ENCODE data around the gene CASP10.
"Not testable (repeated sequence)": the region's sequence is repeated elsewhere in the genome, so short reads cannot be mapped to it uniquely, and the experiment has no call there.

The CASP10 gene

GRCh38 chr2:201158111-201158929 is 24.6 kb upstream of the CASP10 start:
- no peak overlapping the region for H3K27ac ChIP-seq (ENCODE audit: low read length)
- no peaks in the 10 kb centered on the region for H3K27me3 ChIP-seq (ENCODE audit: control insufficient read depth, insufficient read depth, low read length)
- no peaks in the 10 kb centered on the region for H3K36me3 ChIP-seq (ENCODE audit: control insufficient read depth, low read depth, low read length)
- no peak overlapping the region for H3K4me3 ChIP-seq (ENCODE audit: low read length)
- peaks cover 7% of the 10 kb centered on the region for H3K4me1 ChIP-seq (ENCODE audit: control insufficient read depth, low read depth, low read length)
- no peak overlapping the region for H3K9ac ChIP-seq (ENCODE audit: low read length)
- no peaks in the 10 kb centered on the region for H3K9me3 ChIP-seq (ENCODE audit: control insufficient read depth, low read depth, low read length)

- no peak overlapping the region for H3K4me3 ChIP-seq (ENCODE audit: low read length)
- no peaks in the 10 kb centered on the region for H3K9me3 ChIP-seq (ENCODE audit: control insufficient read depth, low read depth, low read length)
- H3K4me1 ChIP-seq (ENCODE audit: control insufficient read depth, low read depth, low read length), result no peaks in the 10 kb centered on the region
- H3K36me3 ChIP-seq (ENCODE audit: control insufficient read depth, low read depth, low read length), result no peaks in the 10 kb centered on the region
- no peaks in the 10 kb centered on the region for H3K27me3 ChIP-seq (ENCODE audit: control insufficient read depth, insufficient read depth, low read length)
- H3K27ac ChIP-seq (ENCODE audit: low read length), result no peak overlapping the region
- H3K9ac ChIP-seq (ENCODE audit: low read length), result no peak overlapping the region
These were observed 18.8 kb upstream of the CASP10 start for GRCh38 chr2:201164166-201164565.

DNA sequence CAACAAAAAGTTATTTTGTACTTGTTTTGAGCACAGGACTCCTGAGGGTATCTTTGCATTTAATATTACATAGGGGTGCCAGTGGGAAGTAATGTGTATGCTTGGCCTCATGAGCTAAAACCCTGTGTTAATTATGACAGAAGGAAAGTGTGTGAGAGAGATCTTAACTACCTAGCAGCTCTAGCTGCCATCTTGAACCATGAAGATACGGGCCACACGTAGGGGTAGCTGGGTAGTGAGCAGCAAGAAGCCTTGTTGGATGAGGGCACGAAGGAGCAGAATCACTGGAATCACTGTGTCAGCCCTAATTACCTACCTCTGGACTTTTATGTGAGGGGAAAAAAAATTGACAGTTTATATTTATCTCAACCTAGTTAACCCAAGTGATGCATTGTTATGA is 15.4 kb upstream of the CASP10 start:
- no peaks in the 10 kb centered on the region for H3K4me1 ChIP-seq (ENCODE audit: control insufficient read depth, low read depth, low read length)

DNA sequence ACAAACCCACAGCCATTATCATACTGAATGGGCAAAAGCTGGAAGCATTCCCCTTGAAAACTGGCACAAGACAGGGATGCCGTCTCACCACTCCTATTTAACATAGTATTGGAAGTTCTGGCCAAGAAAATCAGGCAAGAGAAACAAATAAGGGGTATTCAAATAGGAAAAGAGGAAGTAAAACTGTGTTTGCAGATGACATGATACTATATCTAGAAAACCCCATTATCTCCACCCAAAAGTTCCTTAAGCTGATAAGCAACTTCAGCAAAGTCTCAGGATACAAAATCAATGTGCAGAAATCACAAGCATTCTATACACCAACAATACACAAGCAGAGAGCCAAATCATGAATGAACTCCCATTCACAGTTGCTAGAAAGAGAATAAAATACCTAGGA is 14.4 kb upstream of the CASP10 start:
- H3K4me1 ChIP-seq (ENCODE audit: control insufficient read depth, low read depth, low read length); H3K27ac ChIP-seq (ENCODE audit: low read length); H3K36me3 ChIP-seq (ENCODE audit: control insufficient read depth, low read depth, low read length); H3K27me3 ChIP-seq (ENCODE audit: control insufficient read depth, insufficient read depth, low read length); H3K9me3 ChIP-seq (ENCODE audit: control insufficient read depth, low read depth, low read length); H3K9ac ChIP-seq (ENCODE audit: low read length); H3K4me3 ChIP-seq (ENCODE audit: low read length): not testable (repeated sequence)

More for the DNA sequence above, 15.4 kb upstream of the CASP10 start:
- Histone ChIP-seq H3K9ac (ENCODE audit: low read length) (no peak overlapping the region), H3K36me3 (ENCODE audit: control insufficient read depth, low read depth, low read length) (no peaks in the 10 kb centered on the region), H3K4me3 (ENCODE audit: low read length) (no peak overlapping the region), H3K9me3 (ENCODE audit: control insufficient read depth, low read depth, low read length) (no peaks in the 10 kb centered on the region), H3K27ac (ENCODE audit: low read length) (no peak overlapping the region), H3K27me3 (ENCODE audit: control insufficient read depth, insufficient read depth, low read length) (no peaks in the 10 kb centered on the region)

DNA sequence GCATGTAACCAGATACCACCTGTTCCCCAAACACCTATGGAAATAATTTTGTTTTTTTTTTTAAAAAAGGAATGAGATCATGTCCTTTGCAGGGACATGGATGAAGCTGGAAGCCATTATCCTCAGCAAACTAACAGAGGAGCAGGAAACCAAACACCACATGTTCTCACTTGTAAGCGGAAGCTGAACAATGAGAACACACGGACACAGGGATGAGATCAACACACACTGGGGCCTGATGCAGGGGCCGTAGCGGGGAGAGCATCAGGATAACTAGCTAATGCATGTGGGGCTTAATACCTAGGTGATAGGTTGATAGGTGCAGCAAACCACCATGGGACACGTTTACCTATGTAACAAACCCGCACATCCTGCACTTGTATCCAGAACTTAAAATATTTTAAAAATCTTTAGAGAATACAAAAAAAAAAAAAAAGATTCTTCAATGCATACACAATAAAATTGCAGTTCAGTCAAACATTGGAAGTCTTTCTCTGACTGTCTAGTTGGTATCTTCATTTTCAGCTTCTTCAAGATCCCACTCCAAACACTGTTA is 11.6 kb upstream of the CASP10 start:
- no peaks in the 10 kb centered on the region for H3K36me3 ChIP-seq (ENCODE audit: control insufficient read depth, low read depth, low read length)
- no peak overlapping the region for H3K27ac ChIP-seq (ENCODE audit: low read length)
- no peak overlapping the region for H3K9ac ChIP-seq (ENCODE audit: low read length)
- peaks cover 8% of the 10 kb centered on the region for H3K4me1 ChIP-seq (ENCODE audit: control insufficient read depth, low read depth, low read length)
- no peaks in the 10 kb centered on the region for H3K9me3 ChIP-seq (ENCODE audit: control insufficient read depth, low read depth, low read length)
- H3K27me3 ChIP-seq (ENCODE audit: control insufficient read depth, insufficient read depth, low read length), result no peaks in the 10 kb centered on the region
- H3K4me3 ChIP-seq (ENCODE audit: low read length), result no peak overlapping the region

GRCh38 chr2:201172279-201172678 is 10.7 kb upstream of the CASP10 start:
- no peak overlapping the region for H3K27ac ChIP-seq (ENCODE audit: low read length)
- no peak overlapping the region for H3K9ac ChIP-seq (ENCODE audit: low read length)
- H3K9me3 ChIP-seq (ENCODE audit: control insufficient read depth, low read depth, low read length), result no peaks in the 10 kb centered on the region
- H3K4me3 ChIP-seq (ENCODE audit: low read length), result no peak overlapping the region
- no peaks in the 10 kb centered on the region for H3K36me3 ChIP-seq (ENCODE audit: control insufficient read depth, low read depth, low read length)
- H3K27me3 ChIP-seq (ENCODE audit: control insufficient read depth, insufficient read depth, low read length), result no peaks in the 10 kb centered on the region
- H3K4me1 ChIP-seq (ENCODE audit: control insufficient read depth, low read depth, low read length), result peaks cover 8% of the 10 kb centered on the region

DNA sequence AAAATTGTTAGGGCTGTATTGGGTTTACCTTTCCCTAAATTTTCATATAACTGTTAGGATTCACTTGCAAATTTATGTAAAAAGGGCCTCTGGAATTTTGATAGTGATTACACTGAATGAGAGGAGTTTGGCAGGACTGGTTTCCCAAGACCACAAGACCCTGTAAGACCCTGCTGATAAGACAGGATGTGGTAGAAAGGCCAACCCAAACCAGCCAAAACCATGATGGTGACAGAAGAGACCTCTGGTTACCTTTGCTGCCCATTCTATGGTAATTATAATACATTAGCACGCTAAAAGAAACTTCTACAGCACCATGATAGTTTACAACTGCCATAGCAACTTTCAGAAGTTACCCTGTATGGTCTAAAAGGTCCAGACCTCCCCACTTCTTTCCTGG is 8.3 kb upstream of the CASP10 start:
- no peak overlapping the region for H3K4me3 ChIP-seq (ENCODE audit: low read length)
- no peak overlapping the region for H3K9ac ChIP-seq (ENCODE audit: low read length)
- no peak overlapping the region for H3K27ac ChIP-seq (ENCODE audit: low read length)
- H3K4me1 ChIP-seq (ENCODE audit: control insufficient read depth, low read depth, low read length), result peaks cover 8% of the 10 kb centered on the region
- H3K27me3 ChIP-seq (ENCODE audit: control insufficient read depth, insufficient read depth, low read length), result no peaks in the 10 kb centered on the region
- peaks cover 7% of the 10 kb centered on the region for H3K9me3 ChIP-seq (ENCODE audit: control insufficient read depth, low read depth, low read length)
- no peaks in the 10 kb centered on the region for H3K36me3 ChIP-seq (ENCODE audit: control insufficient read depth, low read depth, low read length)

GRCh38 chr2:201176081-201176481 is 6.9 kb upstream of the CASP10 start:
- Histone ChIP-seq H3K27me3 (ENCODE audit: control insufficient read depth, insufficient read depth, low read length) (no peaks in the 10 kb centered on the region), H3K9ac (ENCODE audit: low read length) (no peak overlapping the region), H3K27ac (ENCODE audit: low read length) (no peak overlapping the region), H3K4me3 (ENCODE audit: low read length) (no peak overlapping the region), H3K36me3 (ENCODE audit: control insufficient read depth, low read depth, low read length) (no peaks in the 10 kb centered on the region), H3K9me3 (ENCODE audit: control insufficient read depth, low read depth, low read length) (peaks cover 7% of the 10 kb centered on the region), H3K4me1 (ENCODE audit: control insufficient read depth, low read depth, low read length) (peaks cover 8% of the 10 kb centered on the region)

GRCh38 chr2:201180010-201180409 is 2.9 kb upstream of the CASP10 start:
- Histone ChIP-seq H3K27ac (ENCODE audit: low read length) (no peak overlapping the region), H3K9ac (ENCODE audit: low read length) (no peak overlapping the region)

DNA sequence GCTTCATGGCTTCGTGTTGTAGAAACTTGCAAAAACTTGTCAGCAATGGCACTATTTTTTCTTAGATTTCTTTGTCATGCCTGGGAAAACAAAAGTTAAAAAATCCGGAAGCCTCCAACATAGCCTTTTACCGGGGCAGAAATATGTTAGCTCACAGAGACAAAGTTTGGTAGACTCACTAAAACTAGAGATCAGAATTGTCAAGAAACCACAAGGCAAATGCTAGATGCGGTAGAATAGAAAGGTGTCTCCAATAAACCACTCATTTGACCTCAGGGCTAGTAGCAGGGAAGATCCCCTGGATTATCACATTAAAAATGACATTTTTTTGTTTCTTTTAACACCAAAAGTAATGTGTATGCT is 405 bp downstream of the CASP10 start:
- Histone ChIP-seq H3K4me1 (ENCODE audit: control insufficient read depth, low read depth, low read length) (peaks cover 4% of the 10 kb centered on the region), H3K27ac (ENCODE audit: low read length) (peak overlapping the region; percentile 21), H3K9me3 (ENCODE audit: control insufficient read depth, low read depth, low read length) (no peaks in the 10 kb centered on the region), H3K36me3 (ENCODE audit: control insufficient read depth, low read depth, low read length) (no peaks in the 10 kb centered on the region), H3K4me3 (ENCODE audit: low read length) (peak overlapping the region; percentile 39), H3K27me3 (ENCODE audit: control insufficient read depth, insufficient read depth, low read length) (no peaks in the 10 kb centered on the region), H3K9ac (ENCODE audit: low read length) (peak overlapping the region; percentile 41)

More at GRCh38 chr2:201180010-201180409, 2.9 kb upstream of the CASP10 start:
- H3K4me1 ChIP-seq (ENCODE audit: control insufficient read depth, low read depth, low read length), result peaks cover 4% of the 10 kb centered on the region
- H3K27me3 ChIP-seq (ENCODE audit: control insufficient read depth, insufficient read depth, low read length), result no peaks in the 10 kb centered on the region
- H3K4me3 ChIP-seq (ENCODE audit: low read length), result no peak overlapping the region
- H3K36me3 ChIP-seq (ENCODE audit: control insufficient read depth, low read depth, low read length), result no peaks in the 10 kb centered on the region
- H3K9me3 ChIP-seq (ENCODE audit: control insufficient read depth, low read depth, low read length), result peaks cover 7% of the 10 kb centered on the region

- not testable (repeated sequence) for H3K4me3 ChIP-seq (ENCODE audit: low read length); H3K9ac ChIP-seq (ENCODE audit: low read length); H3K4me1 ChIP-seq (ENCODE audit: control insufficient read depth, low read depth, low read length); H3K36me3 ChIP-seq (ENCODE audit: control insufficient read depth, low read depth, low read length); H3K27me3 ChIP-seq (ENCODE audit: control insufficient read depth, insufficient read depth, low read length); H3K27ac ChIP-seq (ENCODE audit: low read length); H3K9me3 ChIP-seq (ENCODE audit: control insufficient read depth, low read depth, low read length)
These were observed 894 bp downstream of the CASP10 start for GRCh38 chr2:201183835-201184234.

DNA sequence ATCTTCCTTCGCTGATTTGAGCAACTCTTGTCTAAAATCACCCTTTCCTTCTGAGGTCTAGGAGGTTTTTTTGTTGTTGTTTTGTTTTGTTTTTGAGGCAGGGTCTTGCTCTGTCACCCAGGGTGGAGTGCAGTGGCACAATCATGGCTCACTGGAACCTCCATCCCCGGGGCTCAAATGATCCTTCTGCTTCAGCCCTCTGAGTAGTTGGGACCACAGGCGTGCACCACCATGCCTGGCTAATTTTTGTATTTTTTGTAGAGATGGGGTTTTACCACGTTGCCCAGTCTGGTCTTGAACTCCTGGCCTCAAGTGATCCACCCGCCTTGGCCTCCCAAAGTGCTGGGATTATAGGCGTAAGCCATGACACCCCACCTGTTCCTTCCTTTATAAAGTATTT is 1.3 kb downstream of the CASP10 start:
- H3K27ac ChIP-seq (ENCODE audit: low read length); H3K4me3 ChIP-seq (ENCODE audit: low read length); H3K27me3 ChIP-seq (ENCODE audit: control insufficient read depth, insufficient read depth, low read length); H3K4me1 ChIP-seq (ENCODE audit: control insufficient read depth, low read depth, low read length); H3K9me3 ChIP-seq (ENCODE audit: control insufficient read depth, low read depth, low read length); H3K9ac ChIP-seq (ENCODE audit: low read length); H3K36me3 ChIP-seq (ENCODE audit: control insufficient read depth, low read depth, low read length): not testable (repeated sequence)
